ENCODE data around the gene POLR3B.

GRCh38 chr12:106508966-106509365 is 151.4 kb downstream of the POLR3B start:
- TF ChIP-seq FOXM1 (IDR thresholded peaks at IDR 0.05; ENCODE audit: borderline replicate concordance, low read depth) (no peak), REST (IDR thresholded peaks at IDR 0.05; ENCODE audit: low read depth) (no peak), MAX (IDR thresholded peaks at IDR 0.05) (no peak), RAD21 (IDR thresholded peaks at IDR 0.05; ENCODE audit: low read depth) (no peak), TAF1 (IDR thresholded peaks at IDR 0.05; ENCODE audit: low read depth) (no peak), YY1 (IDR thresholded peaks at IDR 0.05; ENCODE audit: low read depth) (no peak), CREB1 (IDR thresholded peaks at IDR 0.05; ENCODE audit: low read depth) (no peak), EGR1 (IDR thresholded peaks at IDR 0.05) (no peak), TCF12 (IDR thresholded peaks at IDR 0.05; ENCODE audit: low read depth) (no peak), EP300 (IDR thresholded peaks at IDR 0.05; ENCODE audit: borderline replicate concordance) (no peak), USF1 (IDR thresholded peaks at IDR 0.05) (no peak), CEBPB (IDR thresholded peaks at IDR 0.05) (no peak), TEAD4 (IDR thresholded peaks at IDR 0.05) (no peak), ZBTB7A (IDR thresholded peaks at IDR 0.05; ENCODE audit: low read depth) (no peak)
